T-helper 2 cell treated with Interferon-gamma antibody and Interleukin-4, amounts not matched to agents 5 μg/mL and 100 μg/mL, for 36 hours (primary cell): ENCODE results near the gene FKBP1B.

Experiments used
- DNase-seq: peaks from one replicate; pipeline ENCODE4 v3.0.0; 2021; ENCODE audit warnings: low spot score
- H3K27ac Mint-ChIP-seq: one replicate; pipeline ENCODE4 v1.8.0; 2021; ENCODE audit warnings: mild to moderate bottlenecking, mixed read lengths
- H3K27me3 Mint-ChIP-seq: one replicate; pipeline ENCODE4 v1.8.0; 2021; ENCODE audit warnings: low read depth, mixed read lengths
- H3K36me3 Mint-ChIP-seq: one replicate; pipeline ENCODE4 v1.8.0; 2021; ENCODE audit warnings: low read depth, mixed read lengths
- H3K4me1 Mint-ChIP-seq: one replicate; pipeline ENCODE4 v1.8.0; 2021; ENCODE audit warnings: low read depth, mixed read lengths
- H3K4me3 Mint-ChIP-seq: one replicate; pipeline ENCODE4 v1.8.0; 2022; ENCODE audit warnings: mild to moderate bottlenecking, moderate library complexity, mixed read lengths
- H3K9me3 Mint-ChIP-seq: one replicate; pipeline ENCODE4 v1.8.0; 2021; ENCODE audit warnings: mixed read lengths

The FKBP1B gene

GRCh38 chr2:24016853-24017703, 32.5 kb upstream of the FKBP1B start:
- Mint-ChIP-seq H3K36me3 (no peaks in the 10 kb centered on the region), H3K27me3 (peaks cover 6% of the 10 kb centered on the region), H3K9me3 (no peaks in the 10 kb centered on the region), H3K4me1 (no peaks in the 10 kb centered on the region), H3K27ac (no peak overlapping the region), H3K4me3 (no peak overlapping the region)
- no peak for DNase-seq

GRCh38 chr2:24017711-24018110, 31.8 kb upstream of the FKBP1B start:
- H3K27ac Mint-ChIP-seq = no peak overlapping the region

GRCh38 chr2:24018241-24018640, 31.3 kb upstream of the FKBP1B start:
- H3K9me3 Mint-ChIP-seq = no peaks in the 10 kb centered on the region
- H3K4me3 Mint-ChIP-seq = no peak overlapping the region
- no peaks in the 10 kb centered on the region for H3K4me1 Mint-ChIP-seq
- DNase-seq = no peak
- H3K27me3 Mint-ChIP-seq = no peaks in the 10 kb centered on the region
- no peaks in the 10 kb centered on the region for H3K36me3 Mint-ChIP-seq
- H3K27ac Mint-ChIP-seq = no peak overlapping the region

More at GRCh38 chr2:24017711-24018110, 31.8 kb upstream of the FKBP1B start:
- DNase-seq = no peak
- Mint-ChIP-seq H3K27me3 (peaks cover 1% of the 10 kb centered on the region), H3K4me1 (no peaks in the 10 kb centered on the region), H3K36me3 (no peaks in the 10 kb centered on the region), H3K9me3 (no peaks in the 10 kb centered on the region), H3K4me3 (no peak overlapping the region)

- Mint-ChIP-seq H3K27ac (no peak overlapping the region), H3K9me3 (no peaks in the 10 kb centered on the region), H3K27me3 (no peaks in the 10 kb centered on the region), H3K36me3 (no peaks in the 10 kb centered on the region), H3K4me1 (no peaks in the 10 kb centered on the region), H3K4me3 (no peak overlapping the region)
- DNase-seq = no peak
These were observed 29.8 kb upstream of the FKBP1B start for GRCh38 chr2:24019729-24020128.

- Mint-ChIP-seq H3K4me1 (no peaks in the 10 kb centered on the region), H3K36me3 (no peaks in the 10 kb centered on the region), H3K27me3 (no peaks in the 10 kb centered on the region), H3K9me3 (no peaks in the 10 kb centered on the region), H3K4me3 (no peak overlapping the region), H3K27ac (no peak overlapping the region)
- no peak for DNase-seq
These were observed 29.3 kb upstream of the FKBP1B start for GRCh38 chr2:24020244-24020643.

GRCh38 chr2:24021122-24021998, 28.2 kb upstream of the FKBP1B start:
- no peak overlapping the region for H3K27ac Mint-ChIP-seq
- no peak for DNase-seq
- H3K36me3 Mint-ChIP-seq = no peaks in the 10 kb centered on the region
- no peaks in the 10 kb centered on the region for H3K9me3 Mint-ChIP-seq
- no peak overlapping the region for H3K4me3 Mint-ChIP-seq
- H3K27me3 Mint-ChIP-seq = no peaks in the 10 kb centered on the region
- H3K4me1 Mint-ChIP-seq = no peaks in the 10 kb centered on the region

GRCh38 chr2:24022324-24022974, 27.1 kb upstream of the FKBP1B start:
- DNase-seq = no peak
- H3K27ac Mint-ChIP-seq = no peak overlapping the region
- H3K9me3 Mint-ChIP-seq = no peaks in the 10 kb centered on the region
- H3K27me3 Mint-ChIP-seq = no peaks in the 10 kb centered on the region
- H3K36me3 Mint-ChIP-seq = peaks cover 1% of the 10 kb centered on the region
- no peak overlapping the region for H3K4me3 Mint-ChIP-seq
- H3K4me1 Mint-ChIP-seq = no peaks in the 10 kb centered on the region

GRCh38 chr2:24022975-24023575, 26.5 kb upstream of the FKBP1B start:
- Mint-ChIP-seq H3K4me3 (no peak overlapping the region), H3K27ac (no peak overlapping the region), H3K4me1 (no peaks in the 10 kb centered on the region), H3K9me3 (no peaks in the 10 kb centered on the region), H3K27me3 (no peaks in the 10 kb centered on the region), H3K36me3 (peaks cover 2% of the 10 kb centered on the region)
- DNase-seq = no peak

- Mint-ChIP-seq H3K4me3 (no peak overlapping the region), H3K27me3 (no peaks in the 10 kb centered on the region), H3K9me3 (no peaks in the 10 kb centered on the region), H3K36me3 (peaks cover 7% of the 10 kb centered on the region), H3K27ac (no peak overlapping the region), H3K4me1 (no peaks in the 10 kb centered on the region)
- DNase-seq = no peak
These were observed 25.5 kb upstream of the FKBP1B start for GRCh38 chr2:24024018-24024417.

- no peak for DNase-seq
- Mint-ChIP-seq H3K27ac (no peak overlapping the region), H3K27me3 (no peaks in the 10 kb centered on the region), H3K4me1 (no peaks in the 10 kb centered on the region), H3K4me3 (no peak overlapping the region), H3K36me3 (peaks cover 15% of the 10 kb centered on the region), H3K9me3 (no peaks in the 10 kb centered on the region)
These were observed 24.4 kb upstream of the FKBP1B start for GRCh38 chr2:24024996-24025663.

GRCh38 chr2:24026233-24026632, 23.3 kb upstream of the FKBP1B start:
- Mint-ChIP-seq H3K4me1 (peaks cover 3% of the 10 kb centered on the region), H3K27ac (no peak overlapping the region), H3K27me3 (no peaks in the 10 kb centered on the region), H3K36me3 (peaks cover 20% of the 10 kb centered on the region), H3K9me3 (no peaks in the 10 kb centered on the region), H3K4me3 (no peak overlapping the region)
- no peak for DNase-seq

- peaks cover 10% of the 10 kb centered on the region for H3K4me1 Mint-ChIP-seq
- H3K4me3 Mint-ChIP-seq = no peak overlapping the region
- H3K27me3 Mint-ChIP-seq = no peaks in the 10 kb centered on the region
- peaks cover 16% of the 10 kb centered on the region for H3K36me3 Mint-ChIP-seq
- no peak overlapping the region for H3K27ac Mint-ChIP-seq
- no peaks in the 10 kb centered on the region for H3K9me3 Mint-ChIP-seq
- DNase-seq = no peak
These were observed 10.6 kb upstream of the FKBP1B start for GRCh38 chr2:24038786-24039499.

- Mint-ChIP-seq H3K4me1 (peaks cover 11% of the 10 kb centered on the region), H3K9me3 (no peaks in the 10 kb centered on the region), H3K27ac (no peak overlapping the region), H3K27me3 (no peaks in the 10 kb centered on the region), H3K4me3 (no peak overlapping the region), H3K36me3 (peaks cover 16% of the 10 kb centered on the region)
- no peak for DNase-seq
These were observed 9.0 kb upstream of the FKBP1B start for GRCh38 chr2:24040511-24040910.
